GM19193 (cell line): ENCODE data around the gene MRRF.

ENCODE experiments used
- POLR2A ChIP-seq: IDR thresholded peaks from 4 replicates; pipeline ENCODE4 v1.6.1; 2011; ENCODE audit not compliant: insufficient read depth, insufficient read length; ENCODE audit errors: extremely low read depth

The MRRF gene

GRCh38 chr9:122294531-122294930 lies 29.8 kb downstream of the MRRF start:
- no peak for TF ChIP-seq POLR2A

- no peak for TF ChIP-seq POLR2A
Measured at GRCh38 chr9:122297512-122297911, 32.8 kb downstream of the MRRF start.

- TF ChIP-seq POLR2A, result no peak
Measured at GRCh38 chr9:122302237-122303093, 37.8 kb downstream of the MRRF start.

DNA sequence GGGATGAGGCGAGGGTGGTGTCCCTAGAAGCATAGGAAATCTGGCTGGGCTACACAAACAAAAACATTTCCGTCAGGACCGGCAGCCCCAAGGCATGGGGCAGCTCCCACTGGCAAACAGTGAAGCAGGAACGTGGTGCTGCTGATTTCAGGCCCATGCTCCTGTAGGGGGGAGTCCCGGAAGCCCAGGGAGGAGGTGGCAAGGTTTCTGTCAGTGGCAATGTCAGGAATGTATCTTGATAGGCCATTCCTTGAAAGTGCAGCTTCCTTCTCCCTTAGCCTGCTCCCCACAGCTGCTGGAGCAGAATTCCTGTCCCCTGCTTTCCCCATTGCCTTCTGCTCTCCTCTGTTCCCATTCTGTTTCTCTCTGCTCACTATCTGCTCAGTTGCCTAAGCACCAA lies 42.4 kb downstream of the MRRF start:
- TF ChIP-seq POLR2A, result no peak

GRCh38 chr9:122307925-122308324 lies 43.2 kb downstream of the MRRF start:
- TF ChIP-seq POLR2A, result no peak

GRCh38 chr9:122309861-122310260 lies 45.2 kb downstream of the MRRF start:
- TF ChIP-seq POLR2A, result no peak

DNA sequence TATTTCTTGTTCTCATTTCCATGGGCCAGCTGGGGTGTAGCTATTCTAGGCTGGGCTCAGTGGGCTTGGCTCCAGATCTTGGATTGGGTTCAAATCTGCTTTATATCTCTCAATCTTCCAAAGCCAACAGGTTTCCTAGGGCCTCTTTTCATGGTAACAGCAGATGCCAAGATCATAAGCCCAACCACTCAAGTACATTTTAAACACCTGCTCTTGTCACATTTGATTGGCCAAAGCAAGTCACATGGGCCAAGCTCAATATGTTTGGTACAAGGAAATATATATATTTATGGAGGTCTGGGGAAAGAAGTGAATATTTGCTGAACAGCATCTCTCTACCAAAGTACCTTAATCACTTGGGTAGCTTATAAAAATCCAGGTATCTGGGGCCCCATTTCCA lies 49.5 kb downstream of the MRRF start:
- no peak for TF ChIP-seq POLR2A

GRCh38 chr9:122315534-122315933 lies 50.9 kb downstream of the MRRF start:
- TF ChIP-seq POLR2A, result no peak

- TF ChIP-seq POLR2A, result no peak
Measured at GRCh38 chr9:122318284-122318683, 53.6 kb downstream of the MRRF start.

DNA sequence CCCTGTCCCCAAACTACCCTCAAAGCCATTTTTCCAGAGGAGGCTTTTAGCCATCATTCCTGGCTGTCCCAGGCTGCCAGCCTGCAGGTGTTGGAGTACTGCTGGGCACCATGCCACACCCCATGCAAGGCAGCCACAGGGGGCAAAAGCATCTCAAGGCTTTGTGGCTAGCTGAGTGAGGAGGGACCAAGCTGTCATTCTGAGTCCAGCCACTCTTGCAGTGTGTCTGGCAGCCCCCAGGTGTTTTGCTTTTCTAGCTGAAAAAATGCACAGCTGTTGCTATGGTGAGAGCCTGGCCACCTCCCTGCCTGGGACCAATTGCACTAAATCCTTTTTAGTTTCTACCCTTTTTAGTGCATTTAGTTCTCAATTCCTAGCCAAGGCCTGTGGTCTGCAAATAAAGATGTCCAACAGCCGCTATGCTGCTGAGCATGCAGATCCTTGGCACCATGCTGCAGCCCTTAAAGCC lies 55.8 kb downstream of the MRRF start:
- no peak for TF ChIP-seq POLR2A

GRCh38 chr9:122322553-122322952 lies 57.9 kb downstream of the MRRF start:
- no peak for TF ChIP-seq POLR2A

DNA sequence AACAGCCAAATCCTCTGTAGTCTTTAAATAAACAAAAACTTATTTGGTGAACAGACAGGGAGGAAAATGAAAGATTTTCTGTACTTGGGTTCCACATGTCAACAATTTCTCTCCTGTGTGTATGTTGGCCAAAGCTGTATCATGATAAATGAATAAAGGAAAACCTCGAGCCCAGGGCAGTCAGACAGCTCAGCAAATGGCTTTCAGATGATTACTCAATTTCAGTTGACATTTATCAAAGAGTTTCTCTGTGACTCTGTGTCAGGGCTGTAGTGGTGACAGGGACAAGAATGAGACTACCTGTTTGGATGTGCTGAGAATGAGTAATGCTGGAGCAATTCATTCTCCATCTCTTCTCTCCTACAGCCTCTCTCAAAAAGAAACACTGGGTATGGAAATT lies 60.4 kb downstream of the MRRF start:
- TF ChIP-seq POLR2A, result no peak

DNA sequence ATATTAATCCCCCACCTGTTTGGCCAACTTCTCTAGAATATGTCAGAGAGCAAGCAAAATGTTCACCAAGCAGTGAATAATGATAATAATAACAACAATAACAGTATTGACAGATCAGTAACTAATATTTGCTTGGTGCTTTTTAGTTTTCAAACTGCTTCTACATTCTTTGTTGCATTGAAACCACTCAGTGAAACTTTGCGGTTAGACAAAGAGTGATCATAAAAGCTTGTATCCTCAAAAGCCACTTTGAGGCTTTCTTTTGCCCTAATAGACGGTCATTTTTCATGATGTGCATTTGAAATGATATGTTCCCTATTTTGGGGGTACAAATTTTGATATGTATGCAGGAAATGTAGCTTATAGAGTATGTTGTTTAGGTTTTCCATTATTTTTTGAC lies 62.5 kb downstream of the MRRF start:
- no peak for TF ChIP-seq POLR2A

- no peak for TF ChIP-seq POLR2A
Measured at GRCh38 chr9:122329597-122329996, 64.9 kb downstream of the MRRF start.

DNA sequence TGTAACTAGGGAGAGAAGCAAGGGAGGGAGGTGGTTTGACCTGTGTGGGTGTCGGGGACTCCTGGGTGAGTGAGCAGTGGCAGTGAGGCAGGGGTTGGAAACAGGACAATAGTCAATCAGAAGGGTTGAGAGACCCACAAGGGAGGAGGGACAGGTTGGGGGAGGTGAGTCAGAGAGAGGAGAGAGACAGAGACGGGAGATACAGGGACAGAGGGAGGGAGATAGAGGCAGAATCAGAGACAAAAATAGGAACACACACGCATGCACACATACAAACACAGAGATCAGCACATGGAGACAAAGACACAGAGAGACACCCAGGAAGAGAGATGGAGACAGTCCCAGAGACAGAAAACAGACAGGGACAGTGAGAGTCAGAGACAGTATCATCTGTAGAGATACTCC lies 66.8 kb downstream of the MRRF start:
- TF ChIP-seq POLR2A, result no peak

DNA sequence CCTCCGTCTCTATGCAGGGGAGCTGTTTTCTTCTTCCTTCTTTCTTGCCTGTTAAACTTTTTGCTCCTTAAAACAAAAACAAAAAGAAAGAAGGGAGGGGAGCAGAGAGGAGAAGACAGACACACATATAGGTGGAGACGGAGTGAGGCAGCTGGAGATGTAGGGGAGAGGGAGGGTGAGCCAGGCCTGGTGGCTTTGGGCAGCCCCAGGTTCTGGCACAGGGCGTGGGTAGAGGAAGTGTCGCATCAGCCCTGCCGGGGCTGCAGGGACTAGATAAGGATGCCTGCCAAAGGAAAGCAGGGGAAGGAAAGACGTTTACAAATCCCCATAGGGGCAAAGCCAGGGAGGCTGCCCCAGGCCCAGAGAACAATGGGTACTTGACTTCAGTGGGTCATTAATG lies 67.4 kb downstream of the MRRF start:
- no peak for TF ChIP-seq POLR2A

DNA sequence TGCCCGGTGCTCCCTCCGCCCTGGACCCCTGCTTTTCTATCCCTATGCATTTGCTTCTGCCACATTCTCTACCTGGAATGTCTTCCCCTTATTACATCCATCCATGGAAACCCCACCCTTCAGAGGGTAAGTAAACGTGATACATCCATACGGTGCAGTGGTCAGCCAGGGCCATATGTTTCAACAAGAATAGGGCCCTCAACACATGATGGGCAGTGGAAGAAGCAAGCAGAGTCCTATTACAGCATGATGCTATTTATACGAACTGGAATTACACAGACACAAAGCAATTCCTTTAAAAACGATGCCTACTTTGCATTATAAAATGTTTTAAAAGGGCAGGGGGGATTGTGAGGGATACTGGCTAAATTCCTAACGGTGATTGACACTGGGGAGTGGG lies 68.0 kb downstream of the MRRF start:
- no peak for TF ChIP-seq POLR2A

GRCh38 chr9:122333169-122333808 lies 68.6 kb downstream of the MRRF start:
- TF ChIP-seq POLR2A, result no peak
